Stimulated activated memory B cell treated with anti-CD40 and anti-IgM and Interleukin-4, amounts not matched to agents 10 μg/mL and 1 μg/mL and 100 μg/mL, for 72 hours (primary cell): ENCODE data around the gene MIA.

Experiments used
- ATAC-seq: fragments of 150-1000 bp; cut with Tn5 transposase; 2 replicates; pipeline ENCODE4 v1.10.0; 2021
- H3K27ac Mint-ChIP-seq: one replicate; pipeline ENCODE4 v1.8.0; 2022; ENCODE audit warnings: mild to moderate bottlenecking, mixed read lengths
- H3K27me3 Mint-ChIP-seq: one replicate; pipeline ENCODE4 v1.8.0; 2022; ENCODE audit warnings: mixed read lengths
- H3K36me3 Mint-ChIP-seq: one replicate; pipeline ENCODE4 v1.8.0; 2022; ENCODE audit warnings: mixed read lengths
- H3K4me1 Mint-ChIP-seq: one replicate; pipeline ENCODE4 v1.8.0; 2022; ENCODE audit warnings: mixed read lengths
- H3K4me3 Mint-ChIP-seq: one replicate; pipeline ENCODE4 v1.8.0; 2022; ENCODE audit warnings: mild to moderate bottlenecking, moderate library complexity, mixed read lengths
- H3K9me3 Mint-ChIP-seq: one replicate; pipeline ENCODE4 v1.8.0; 2022; ENCODE audit warnings: mixed read lengths

MIA gene

GRCh38 chr19:40785526-40785925, 10.2 kb downstream of the MIA start:
- H3K4me1 Mint-ChIP-seq: peaks cover 45% of the 10 kb centered on the region
- H3K9me3 Mint-ChIP-seq: no peaks in the 10 kb centered on the region
- H3K4me3 Mint-ChIP-seq: no peak overlapping the region
- H3K27ac Mint-ChIP-seq: peak overlapping the region; percentile 59
- H3K27me3 Mint-ChIP-seq: no peaks in the 10 kb centered on the region
- no peak for ATAC-seq
- H3K36me3 Mint-ChIP-seq: peaks cover 71% of the 10 kb centered on the region

DNA sequence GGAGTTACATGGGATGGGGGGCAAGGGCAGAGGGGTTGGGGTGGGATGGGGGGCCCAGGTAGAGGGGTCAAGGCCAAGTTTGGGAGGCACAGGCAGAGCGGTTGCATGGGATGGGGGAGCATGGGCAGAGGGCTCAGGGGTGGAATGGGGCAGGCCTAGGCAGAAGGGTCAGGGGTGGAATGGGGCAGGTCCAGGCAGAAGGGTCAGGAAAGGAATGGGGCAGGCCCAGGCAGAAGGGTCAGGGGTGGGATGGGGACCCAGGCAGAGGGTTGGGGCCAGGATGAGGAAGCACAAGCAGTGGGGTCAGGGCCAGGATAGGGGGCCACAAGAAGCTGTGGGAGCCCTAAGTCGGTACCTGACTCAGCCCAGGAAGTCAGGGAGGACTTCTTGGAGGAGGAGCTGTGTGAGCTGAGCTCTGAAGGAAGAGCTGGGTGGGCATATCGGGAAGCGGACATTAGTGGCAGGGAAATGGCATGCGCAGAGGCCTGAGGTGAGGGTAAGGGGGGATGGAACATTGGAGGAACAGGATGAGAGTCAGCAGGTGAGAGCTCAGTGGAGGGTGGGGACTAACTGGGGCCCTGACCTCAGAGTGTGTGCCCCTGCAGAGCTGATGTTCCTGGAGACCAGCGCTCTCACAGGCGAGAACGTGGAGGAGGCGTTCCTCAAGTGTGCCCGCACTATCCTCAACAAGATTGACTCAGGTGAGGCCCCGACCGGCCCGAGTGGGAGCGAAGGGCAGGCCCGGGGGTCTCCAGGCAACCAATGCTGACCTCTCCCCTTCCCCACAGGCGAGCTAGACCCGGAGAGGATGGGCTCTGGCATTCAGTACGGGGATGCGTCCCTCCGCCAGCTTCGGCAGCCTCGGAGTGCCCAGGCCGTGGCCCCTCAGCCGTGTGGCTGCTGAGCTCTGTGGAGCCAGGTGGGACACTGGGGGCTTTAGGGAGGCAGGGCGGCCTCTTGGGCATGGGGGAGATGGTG, 11.0 kb downstream of the MIA start:
- no peak overlapping the region for H3K4me3 Mint-ChIP-seq
- no peak for ATAC-seq
- peaks cover 41% of the 10 kb centered on the region for H3K4me1 Mint-ChIP-seq
- H3K27ac Mint-ChIP-seq: peak overlapping the region; percentile 59
- H3K36me3 Mint-ChIP-seq: peaks cover 68% of the 10 kb centered on the region
- no peaks in the 10 kb centered on the region for H3K27me3 Mint-ChIP-seq
- H3K9me3 Mint-ChIP-seq: no peaks in the 10 kb centered on the region

GRCh38 chr19:40791349-40791748, 16.0 kb downstream of the MIA start:
- Mint-ChIP-seq H3K27ac (peak overlapping the region; percentile 53), H3K27me3 (no peaks in the 10 kb centered on the region), H3K4me1 (peaks cover 39% of the 10 kb centered on the region), H3K9me3 (no peaks in the 10 kb centered on the region), H3K4me3 (no peak overlapping the region), H3K36me3 (peaks cover 58% of the 10 kb centered on the region)
- ATAC-seq: no peak

- Mint-ChIP-seq H3K4me3 (no peak overlapping the region), H3K27ac (peak overlapping the region; percentile 53), H3K4me1 (peaks cover 39% of the 10 kb centered on the region), H3K9me3 (no peaks in the 10 kb centered on the region), H3K36me3 (peaks cover 57% of the 10 kb centered on the region), H3K27me3 (no peaks in the 10 kb centered on the region)
- no peak for ATAC-seq
Measured at GRCh38 chr19:40791996-40792395, 16.7 kb downstream of the MIA start.

DNA sequence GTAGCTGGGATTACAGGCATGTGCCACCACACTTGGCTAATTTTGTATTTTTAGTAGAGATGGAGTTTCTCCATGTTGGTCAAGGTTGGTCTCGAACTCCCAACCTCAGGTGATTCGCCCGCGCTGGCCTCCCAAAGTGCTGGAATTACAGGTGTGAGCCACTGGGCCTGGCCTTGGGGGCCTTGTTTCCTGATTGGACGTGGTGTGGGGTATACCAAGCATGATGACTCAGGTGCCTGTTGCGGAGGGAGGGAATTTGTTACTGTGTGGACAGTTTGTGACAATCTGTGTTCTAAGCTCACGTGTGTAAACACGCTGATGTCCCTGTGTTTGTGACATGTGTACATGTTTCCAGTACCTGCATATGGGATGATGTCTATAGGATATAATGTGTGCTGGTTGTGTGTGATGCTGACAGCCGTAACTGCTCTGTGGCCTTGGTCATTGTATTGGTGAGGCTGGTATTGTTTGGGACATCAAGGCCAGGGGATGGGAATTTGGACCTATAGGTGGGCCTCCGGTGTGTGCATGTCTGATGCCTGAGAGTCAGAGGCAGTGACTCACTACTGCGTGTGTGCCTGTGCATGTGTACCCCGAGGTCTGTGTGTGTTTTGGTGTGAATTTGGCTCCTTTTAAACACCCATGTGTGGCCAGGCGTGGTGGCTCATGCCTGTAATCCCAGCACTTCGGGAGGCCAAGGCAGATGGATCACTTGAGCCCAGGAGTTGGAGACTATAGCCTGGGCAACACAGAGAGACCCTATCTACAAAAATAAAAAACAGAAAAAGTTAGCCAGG, 22.0 kb downstream of the MIA start:
- no peaks in the 10 kb centered on the region for H3K27me3 Mint-ChIP-seq
- peaks cover 54% of the 10 kb centered on the region for H3K4me1 Mint-ChIP-seq
- H3K27ac Mint-ChIP-seq: peak overlapping the region; percentile 99
- H3K4me3 Mint-ChIP-seq: peak overlapping the region; percentile 94
- H3K36me3 Mint-ChIP-seq: peaks cover 39% of the 10 kb centered on the region
- no peaks in the 10 kb centered on the region for H3K9me3 Mint-ChIP-seq
- no peak for ATAC-seq

DNA sequence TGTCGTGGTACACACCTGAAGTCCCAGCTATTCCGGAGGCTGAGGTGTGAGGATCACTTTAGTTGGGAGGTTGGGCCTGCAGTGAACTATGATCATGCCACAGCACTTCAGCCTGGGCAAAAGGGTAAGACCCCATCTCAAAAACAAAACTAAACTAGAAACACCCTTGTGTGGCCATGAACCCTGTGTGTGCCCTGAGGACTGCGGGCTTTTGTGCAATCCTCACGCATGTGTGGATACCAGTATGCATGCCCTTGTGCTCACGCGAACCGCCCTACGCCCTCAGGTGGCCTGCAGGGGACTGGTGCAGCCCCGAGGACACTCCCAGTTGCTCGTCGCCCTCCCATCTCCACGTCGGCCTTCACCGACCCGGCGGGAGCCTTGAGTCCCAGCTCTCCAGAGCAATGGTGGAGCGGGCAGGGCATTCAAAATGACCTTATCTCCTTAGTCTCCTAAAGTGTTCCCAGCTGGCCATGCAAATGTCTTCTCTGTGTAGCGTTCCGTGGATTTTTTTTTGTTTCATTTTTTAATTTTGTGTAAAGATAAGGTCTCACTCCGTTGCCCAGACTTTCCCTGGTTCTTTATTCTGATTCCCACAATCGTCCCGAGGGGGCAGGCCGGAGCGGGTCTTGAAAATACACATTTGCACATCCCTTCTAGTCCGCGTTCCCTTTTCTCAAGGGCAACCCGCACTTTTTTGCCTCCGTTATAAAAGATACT, 22.8 kb downstream of the MIA start:
- ATAC-seq: peak; percentile 68
- no peaks in the 10 kb centered on the region for H3K9me3 Mint-ChIP-seq
- peaks cover 37% of the 10 kb centered on the region for H3K36me3 Mint-ChIP-seq
- H3K4me3 Mint-ChIP-seq: peak overlapping the region; percentile 94
- H3K4me1 Mint-ChIP-seq: peaks cover 59% of the 10 kb centered on the region
- peak overlapping the region; percentile 99 for H3K27ac Mint-ChIP-seq
- H3K27me3 Mint-ChIP-seq: no peaks in the 10 kb centered on the region

GRCh38 chr19:40798683-40799557, 23.6 kb downstream of the MIA start, which contains the start of gene EGLN2:
EGLN2 (plus strand) TSS chr19:40799191; CDS start chr19:40800573, 1,382 bp downstream.
- H3K4me1 Mint-ChIP-seq: peaks cover 67% of the 10 kb centered on the region
- H3K27ac Mint-ChIP-seq: peak within 1 kb of the TSS; percentile 99
- ATAC-seq: peak; percentile 90
- no peaks in the 10 kb centered on the region for H3K9me3 Mint-ChIP-seq
- no peaks in the 10 kb centered on the region for H3K27me3 Mint-ChIP-seq
- peak within 1 kb of the TSS; percentile 94 for H3K4me3 Mint-ChIP-seq
- H3K36me3 Mint-ChIP-seq: peaks cover 37% of the 10 kb centered on the region

DNA sequence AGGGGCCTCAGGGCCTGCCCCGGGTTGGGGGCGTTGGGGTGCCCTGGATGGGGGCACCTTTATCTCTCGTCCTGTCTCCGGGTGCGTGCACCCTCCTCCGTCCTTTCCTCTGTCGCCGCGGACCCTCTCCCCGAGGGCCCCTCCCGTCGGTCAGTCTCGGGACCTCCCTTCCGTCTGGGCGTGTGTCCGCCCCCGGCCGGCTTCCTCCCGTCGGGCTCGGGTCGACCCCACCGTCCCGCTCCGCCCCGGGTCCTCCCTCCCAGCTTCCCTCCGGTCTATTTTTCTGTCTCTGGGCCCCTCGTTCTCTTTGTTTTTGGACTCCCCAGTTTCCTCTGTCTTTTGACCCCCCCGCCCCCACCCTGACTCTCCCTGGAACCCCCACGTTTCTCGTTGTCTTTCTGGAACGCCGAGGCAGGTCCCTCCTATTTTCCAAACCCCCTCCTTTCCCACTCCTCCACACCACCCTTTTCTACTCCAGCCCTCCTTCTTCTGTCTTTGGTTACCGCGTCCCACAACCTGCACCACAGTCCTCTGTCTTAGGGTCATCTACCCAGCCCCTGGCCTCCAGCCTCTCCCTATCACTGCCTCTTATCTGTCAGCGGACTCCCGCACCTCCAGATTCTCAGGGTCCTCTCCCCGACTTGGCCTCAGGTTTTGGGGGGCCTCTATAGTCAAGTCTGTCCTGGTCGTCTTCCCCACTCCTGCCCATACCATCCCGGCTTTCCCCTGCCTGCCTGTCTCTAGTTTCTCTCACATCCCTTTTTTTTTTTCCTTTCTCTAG, 24.4 kb downstream of the MIA start:
- peak overlapping the region; percentile 94 for H3K4me3 Mint-ChIP-seq
- peaks cover 44% of the 10 kb centered on the region for H3K36me3 Mint-ChIP-seq
- peak; percentile 2 for ATAC-seq
- H3K27me3 Mint-ChIP-seq: no peaks in the 10 kb centered on the region
- no peaks in the 10 kb centered on the region for H3K9me3 Mint-ChIP-seq
- peaks cover 76% of the 10 kb centered on the region for H3K4me1 Mint-ChIP-seq
- peak overlapping the region; percentile 99 for H3K27ac Mint-ChIP-seq

DNA sequence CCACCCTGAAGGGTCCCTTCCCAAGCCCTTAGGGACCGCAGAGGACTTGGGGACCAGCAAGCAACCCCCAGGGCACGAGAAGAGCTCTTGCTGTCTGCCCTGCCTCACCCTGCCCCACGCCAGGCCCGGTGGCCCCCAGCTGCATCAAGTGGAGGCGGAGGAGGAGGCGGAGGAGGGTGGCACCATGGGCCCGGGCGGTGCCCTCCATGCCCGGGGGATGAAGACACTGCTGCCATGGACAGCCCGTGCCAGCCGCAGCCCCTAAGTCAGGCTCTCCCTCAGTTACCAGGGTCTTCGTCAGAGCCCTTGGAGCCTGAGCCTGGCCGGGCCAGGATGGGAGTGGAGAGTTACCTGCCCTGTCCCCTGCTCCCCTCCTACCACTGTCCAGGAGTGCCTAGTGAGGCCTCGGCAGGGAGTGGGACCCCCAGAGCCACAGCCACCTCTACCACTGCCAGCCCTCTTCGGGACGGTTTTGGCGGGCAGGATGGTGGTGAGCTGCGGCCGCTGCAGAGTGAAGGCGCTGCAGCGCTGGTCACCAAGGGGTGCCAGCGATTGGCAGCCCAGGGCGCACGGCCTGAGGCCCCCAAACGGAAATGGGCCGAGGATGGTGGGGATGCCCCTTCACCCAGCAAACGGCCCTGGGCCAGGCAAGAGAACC, 25.1 kb downstream of the MIA start:
- no peaks in the 10 kb centered on the region for H3K27me3 Mint-ChIP-seq
- H3K4me3 Mint-ChIP-seq: peak overlapping the region; percentile 94
- peak overlapping the region; percentile 99 for H3K27ac Mint-ChIP-seq
- no peak for ATAC-seq
- peaks cover 48% of the 10 kb centered on the region for H3K36me3 Mint-ChIP-seq
- H3K9me3 Mint-ChIP-seq: no peaks in the 10 kb centered on the region
- H3K4me1 Mint-ChIP-seq: peaks cover 83% of the 10 kb centered on the region

GRCh38 chr19:40800997-40801377, 25.7 kb downstream of the MIA start:
- Mint-ChIP-seq H3K4me3 (peak overlapping the region; percentile 94), H3K36me3 (peaks cover 47% of the 10 kb centered on the region), H3K4me1 (peaks cover 87% of the 10 kb centered on the region), H3K9me3 (no peaks in the 10 kb centered on the region), H3K27ac (peak overlapping the region; percentile 99), H3K27me3 (no peaks in the 10 kb centered on the region)
- ATAC-seq: no peak

DNA sequence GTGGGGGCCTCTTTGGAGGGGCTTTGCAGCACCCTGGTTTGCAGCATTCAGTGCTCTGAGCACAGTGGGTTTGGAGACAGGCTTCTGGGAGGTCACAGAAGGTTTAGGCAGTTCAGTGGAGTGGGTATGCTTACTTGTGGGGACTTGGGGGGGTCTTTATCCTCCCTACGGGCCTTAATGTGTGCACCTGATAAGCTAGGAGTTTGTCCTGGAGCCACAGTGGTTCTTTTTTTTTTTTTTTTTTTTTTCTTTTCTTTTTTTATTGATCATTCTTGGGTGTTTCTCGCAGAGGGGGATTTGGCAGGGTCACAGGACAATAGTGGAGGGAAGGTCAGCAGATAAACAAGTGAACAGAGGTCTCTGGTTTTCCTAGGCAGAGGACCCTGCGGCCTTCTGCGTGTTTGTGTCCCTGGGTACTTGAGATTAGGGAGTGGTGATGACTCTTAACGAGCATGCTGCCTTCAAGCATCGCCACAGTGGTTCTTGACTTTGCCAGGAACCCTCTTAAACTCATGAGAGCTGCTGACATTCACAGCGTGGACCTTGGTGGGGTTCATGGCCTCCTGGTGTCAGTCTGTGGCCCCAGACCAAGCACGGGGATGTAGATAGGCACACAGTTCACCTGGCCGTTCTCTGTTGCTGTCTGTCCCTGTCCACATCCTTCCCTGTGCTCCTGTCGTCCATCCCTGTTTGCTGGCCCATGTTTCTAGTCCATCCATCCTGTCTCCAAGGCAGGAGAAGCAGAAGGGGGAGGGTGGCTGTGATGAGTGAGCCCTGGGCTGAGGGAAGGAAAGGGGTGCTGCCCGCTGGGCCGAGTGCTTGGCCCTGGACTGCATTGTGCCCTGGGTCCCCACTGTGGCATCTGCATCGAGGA, 26.3 kb downstream of the MIA start:
- Mint-ChIP-seq H3K27me3 (no peaks in the 10 kb centered on the region), H3K36me3 (peaks cover 42% of the 10 kb centered on the region), H3K27ac (peak overlapping the region; percentile 90), H3K4me1 (peaks cover 87% of the 10 kb centered on the region), H3K9me3 (no peaks in the 10 kb centered on the region), H3K4me3 (peak overlapping the region; percentile 94)
- ATAC-seq: no peak

- Mint-ChIP-seq H3K36me3 (peaks cover 49% of the 10 kb centered on the region), H3K27me3 (no peaks in the 10 kb centered on the region), H3K4me3 (peak overlapping the region; percentile 76), H3K4me1 (peaks cover 90% of the 10 kb centered on the region), H3K27ac (peak overlapping the region; percentile 90), H3K9me3 (no peaks in the 10 kb centered on the region)
- no peak for ATAC-seq
Measured at GRCh38 chr19:40802300-40803169, 27.2 kb downstream of the MIA start.
